Measurements from ENCODE around the gene UCN2.

GRCh38 chr3:48598323-48599076 lies 34.9 kb upstream of the UCN2 start:
- TF ChIP-seq, protein P1, sequence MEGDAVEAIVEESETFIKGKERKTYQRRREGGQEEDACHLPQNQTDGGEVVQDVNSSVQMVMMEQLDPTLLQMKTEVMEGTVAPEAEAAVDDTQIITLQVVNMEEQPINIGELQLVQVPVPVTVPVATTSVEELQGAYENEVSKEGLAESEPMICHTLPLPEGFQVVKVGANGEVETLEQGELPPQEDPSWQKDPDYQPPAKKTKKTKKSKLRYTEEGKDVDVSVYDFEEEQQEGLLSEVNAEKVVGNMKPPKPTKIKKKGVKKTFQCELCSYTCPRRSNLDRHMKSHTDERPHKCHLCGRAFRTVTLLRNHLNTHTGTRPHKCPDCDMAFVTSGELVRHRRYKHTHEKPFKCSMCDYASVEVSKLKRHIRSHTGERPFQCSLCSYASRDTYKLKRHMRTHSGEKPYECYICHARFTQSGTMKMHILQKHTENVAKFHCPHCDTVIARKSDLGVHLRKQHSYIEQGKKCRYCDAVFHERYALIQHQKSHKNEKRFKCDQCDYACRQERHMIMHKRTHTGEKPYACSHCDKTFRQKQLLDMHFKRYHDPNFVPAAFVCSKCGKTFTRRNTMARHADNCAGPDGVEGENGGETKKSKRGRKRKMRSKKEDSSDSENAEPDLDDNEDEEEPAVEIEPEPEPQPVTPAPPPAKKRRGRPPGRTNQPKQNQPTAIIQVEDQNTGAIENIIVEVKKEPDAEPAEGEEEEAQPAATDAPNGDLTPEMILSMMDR (IDR thresholded peaks at IDR 0.05) = no peak
- TF ChIP-seq EP300 (IDR thresholded peaks at IDR 0.05; ENCODE audit: low read depth) (no peak), POLR2AphosphoS5 (IDR thresholded peaks at IDR 0.05) (peak in 2 of 3 donors; percentile 46 to 47), POLR2A (IDR thresholded peaks at IDR 0.05) (no peak)

All from transverse colon (tissue), 4 donors.